GM19438 (cell line): ENCODE data around the gene DROSHA.
"Not testable (repeated sequence)": the region's sequence is repeated elsewhere in the genome, so short reads cannot be mapped to it uniquely, and the experiment has no call there.

Experiments used
- ATAC-seq: cut with Tn5 transposase; IDR thresholded peaks from one replicate; pipeline ENCODE4 v1.9.1; 2021; ENCODE audit warnings: low read depth; ENCODE audit not compliant: unreplicated experiment

DROSHA gene

GRCh38 chr5:31421806-31422586 is 109.9 kb downstream of the DROSHA start:
- ATAC-seq = no peak

GRCh38 chr5:31417512-31417911 is 114.4 kb downstream of the DROSHA start:
- no peak for ATAC-seq

GRCh38 chr5:31416547-31416946 is 115.3 kb downstream of the DROSHA start:
- no peak for ATAC-seq

- ATAC-seq = no peak
Measured at GRCh38 chr5:31415960-31416359, 115.9 kb downstream of the DROSHA start.

GRCh38 chr5:31415009-31415923 is 116.6 kb downstream of the DROSHA start:
- no peak for ATAC-seq

GRCh38 chr5:31413030-31413812 is 118.7 kb downstream of the DROSHA start:
- no peak for ATAC-seq

- no peak for ATAC-seq
Measured at GRCh38 chr5:31412324-31412723, 119.6 kb downstream of the DROSHA start.

- no peak for ATAC-seq
Measured at GRCh38 chr5:31410089-31410488, 121.8 kb downstream of the DROSHA start.

- no peak for ATAC-seq
Measured at GRCh38 chr5:31408814-31409213, 123.1 kb downstream of the DROSHA start.

- no peak for ATAC-seq
Measured at GRCh38 chr5:31407921-31408693, 123.8 kb downstream of the DROSHA start.

- no peak for ATAC-seq
Measured at GRCh38 chr5:31404325-31404724, 127.6 kb downstream of the DROSHA start.

- ATAC-seq = no peak
Measured at GRCh38 chr5:31401691-31402090, 130.2 kb downstream of the DROSHA start.

- ATAC-seq = no peak
Measured at GRCh38 chr5:31397926-31398557, 133.9 kb downstream of the DROSHA start.

- ATAC-seq = no peak
Measured at GRCh38 chr5:31396611-31397295, 135.1 kb downstream of the DROSHA start.

GRCh38 chr5:31395450-31396045 is 136.3 kb downstream of the DROSHA start:
- ATAC-seq = not testable (repeated sequence)

- ATAC-seq = no peak
Measured at GRCh38 chr5:31393126-31393525, 138.8 kb downstream of the DROSHA start.

GRCh38 chr5:31392061-31392460 is 139.8 kb downstream of the DROSHA start:
- no peak for ATAC-seq

- no peak for ATAC-seq
Measured at GRCh38 chr5:31390256-31390655, 141.6 kb downstream of the DROSHA start.
